HEK293 (cell line): ENCODE results near the gene TAC3.

Source experiments
- CTCF ChIA-PET: fragments of 350-600 bp; formaldehyde crosslinking; extraction: SDS; loops from one replicate; lab custom pipeline; 2021; ENCODE audit warnings: antibody characterized with exemption; lab: Yijun Ruan, JAX
- POLR2A ChIA-PET: fragments of 300-600 bp; formaldehyde crosslinking; extraction: SDS; loops from one replicate; lab custom pipeline; 2020; ENCODE audit warnings: antibody characterized with exemption, inconsistent platforms; lab: Yijun Ruan, JAX
- H3K27ac ChIP-seq: fragments of 200-500 bp; sonication (Bioruptor generic); 2 replicates; pipeline ENCODE4 v1.5.1; 2014; ENCODE audit warnings: low read depth, low read length, control low read depth, inconsistent platforms; ENCODE audit errors: extremely low read depth
- H3K36me3 ChIP-seq, 2 experiments: fragments of 200-500 bp in 1 of 2; sonication (Bioruptor generic) in 1 of 2; 1 replicate in 1 of 2; 2 replicates in 1 of 2; pipeline ENCODE4 v1.5.1; 2014 to 2017; ENCODE audit warnings: inconsistent platforms in 2 of 2, low read length in 2 of 2; ENCODE audit not compliant: control insufficient read depth in 2 of 2, insufficient read depth in 1 of 2
- H3K4me1 ChIP-seq: fragments of 200-500 bp; sonication (Bioruptor generic); 2 replicates; pipeline ENCODE4 v1.5.1; 2014; ENCODE audit warnings: mild to moderate bottlenecking, low read length, inconsistent platforms; ENCODE audit not compliant: control insufficient read depth, insufficient read depth
- H3K4me3 ChIP-seq: 2 replicates; pipeline ENCODE4 v1.5.1; 2011; ENCODE audit warnings: low read depth, mild to moderate bottlenecking, control low read depth, low read length, moderate library complexity
- H3K9me3 ChIP-seq: fragments of 200-500 bp; sonication (Bioruptor generic); 2 replicates; pipeline ENCODE4 v1.5.1; 2014; ENCODE audit warnings: low read depth, low read length, inconsistent platforms; ENCODE audit not compliant: control insufficient read depth, insufficient read depth
- GLI2 ChIP-seq: fragments of 450-650 bp; formaldehyde crosslinking; IDR thresholded peaks from 2 replicates; pipeline ENCODE4; 2017; ENCODE audit warnings: missing biosample characterization, missing genetic modification characterization, low read depth, borderline replicate concordance
- GLIS1 ChIP-seq: fragments of 450-650 bp; formaldehyde crosslinking; IDR thresholded peaks from 2 replicates; pipeline ENCODE4 v1.5.1; 2016; ENCODE audit warnings: missing biosample characterization, missing genetic modification characterization
- GLIS2 ChIP-seq: fragments of 450-650 bp; formaldehyde crosslinking; IDR thresholded peaks from 2 replicates; pipeline ENCODE4 v1.5.1; 2016; ENCODE audit warnings: missing biosample characterization, missing genetic modification characterization
- HOXC10 ChIP-seq: sonication (generic); formaldehyde crosslinking; IDR thresholded peaks from 2 replicates; pipeline ENCODE4 v1.8.1; 2023; ENCODE audit warnings: mild to moderate bottlenecking, missing genetic modification reagents
- KLF16 ChIP-seq: fragments of 450-650 bp; formaldehyde crosslinking; IDR thresholded peaks from 2 replicates; pipeline ENCODE4 v1.5.1; 2017; ENCODE audit warnings: missing biosample characterization, missing genetic modification characterization
- KLF8 ChIP-seq: fragments of 450-650 bp; formaldehyde crosslinking; IDR thresholded peaks from 2 replicates; pipeline ENCODE4 v1.5.1; 2016; ENCODE audit warnings: missing biosample characterization, missing genetic modification characterization
- KLF9 ChIP-seq: fragments of 450-650 bp; formaldehyde crosslinking; IDR thresholded peaks from 2 replicates; pipeline ENCODE4 v1.5.1; 2016; ENCODE audit warnings: missing biosample characterization, missing genetic modification characterization, low read depth
- PRDM6 ChIP-seq: fragments of 450-650 bp; formaldehyde crosslinking; IDR thresholded peaks from 2 replicates; pipeline ENCODE4 v1.5.1; 2017; ENCODE audit warnings: missing biosample characterization, missing genetic modification characterization
- SALL2 ChIP-seq: fragments of 450-650 bp; formaldehyde crosslinking; IDR thresholded peaks from 2 replicates; pipeline ENCODE4 v1.5.0; 2017; ENCODE audit warnings: missing biosample characterization, mild to moderate bottlenecking, missing genetic modification characterization, borderline replicate concordance
- SP7 ChIP-seq: fragments of 450-650 bp; formaldehyde crosslinking; IDR thresholded peaks from 2 replicates; pipeline ENCODE4 v1.5.1; 2016; ENCODE audit warnings: missing biosample characterization, missing genetic modification characterization
- ZBTB8A ChIP-seq: fragments of 450-650 bp; formaldehyde crosslinking; IDR thresholded peaks from 2 replicates; pipeline ENCODE4 v1.5.1; 2016; ENCODE audit warnings: missing biosample characterization, missing genetic modification characterization
- ZNF132 ChIP-seq: fragments of 450-650 bp; formaldehyde crosslinking; IDR thresholded peaks from 2 replicates; pipeline ENCODE4 v1.5.1; 2017; ENCODE audit warnings: missing biosample characterization, missing genetic modification characterization, borderline replicate concordance
- ZNF146 ChIP-seq: fragments of 450-650 bp; formaldehyde crosslinking; IDR thresholded peaks from 2 replicates; pipeline ENCODE4 v1.5.1; 2016; ENCODE audit warnings: missing biosample characterization, missing genetic modification characterization
- ZNF157 ChIP-seq: fragments of 450-650 bp; formaldehyde crosslinking; IDR thresholded peaks from 2 replicates; pipeline ENCODE4 v1.5.1; 2016; ENCODE audit warnings: missing biosample characterization, missing genetic modification characterization
- ZNF175 ChIP-seq: fragments of 450-650 bp; formaldehyde crosslinking; IDR thresholded peaks from 2 replicates; pipeline ENCODE4 v1.5.1; 2016; ENCODE audit warnings: missing biosample characterization, missing genetic modification characterization
- ZNF2 ChIP-seq: fragments of 450-650 bp; formaldehyde crosslinking; IDR thresholded peaks from 2 replicates; pipeline ENCODE4 v1.5.1; 2016; ENCODE audit warnings: missing biosample characterization, missing genetic modification characterization
- ZNF341 ChIP-seq: fragments of 450-650 bp; formaldehyde crosslinking; IDR thresholded peaks from 2 replicates; pipeline ENCODE4; 2016; ENCODE audit warnings: low read depth, missing biosample characterization, missing genetic modification characterization
- ZNF350 ChIP-seq: fragments of 450-650 bp; formaldehyde crosslinking; IDR thresholded peaks from 2 replicates; pipeline ENCODE4 v1.5.0; 2017; ENCODE audit warnings: missing biosample characterization, mild to moderate bottlenecking, missing genetic modification characterization
- ZNF366 ChIP-seq: fragments of 450-650 bp; formaldehyde crosslinking; conservative IDR thresholded peaks from 2 replicates; pipeline ENCODE4 v1.5.1; 2016; ENCODE audit warnings: missing biosample characterization, missing genetic modification characterization
- ZNF398 ChIP-seq: fragments of 450-650 bp; formaldehyde crosslinking; IDR thresholded peaks from 2 replicates; pipeline ENCODE4 v1.5.1; 2017; ENCODE audit warnings: missing biosample characterization, missing genetic modification characterization
- ZNF433 ChIP-seq: fragments of 450-650 bp; formaldehyde crosslinking; IDR thresholded peaks from 2 replicates; pipeline ENCODE4 v1.5.1; 2016; ENCODE audit warnings: missing biosample characterization, missing genetic modification characterization, low read depth
- ZNF639 ChIP-seq: fragments of 450-650 bp; formaldehyde crosslinking; IDR thresholded peaks from 2 replicates; pipeline ENCODE4 v1.5.1; 2016; ENCODE audit warnings: missing biosample characterization, missing genetic modification characterization
- ZNF677 ChIP-seq: fragments of 450-650 bp; IDR thresholded peaks from 2 replicates; pipeline ENCODE4 v1.5.0; 2018; ENCODE audit warnings: missing biosample characterization, mild to moderate bottlenecking, missing genetic modification characterization, moderate library complexity
- ZNF791 ChIP-seq: fragments of 450-650 bp; formaldehyde crosslinking; IDR thresholded peaks from 2 replicates; pipeline ENCODE4 v1.5.1; 2016; ENCODE audit warnings: missing biosample characterization, missing genetic modification characterization
- ZSCAN23 ChIP-seq: fragments of 450-650 bp; formaldehyde crosslinking; IDR thresholded peaks from 2 replicates; pipeline ENCODE4 v1.5.1; 2016; ENCODE audit warnings: missing biosample characterization, missing genetic modification characterization
- ZSCAN4 ChIP-seq: fragments of 450-650 bp; formaldehyde crosslinking; IDR thresholded peaks from 2 replicates; pipeline ENCODE4 v1.5.1; 2017; ENCODE audit warnings: missing biosample characterization, missing genetic modification characterization
- TF ChIP-seq, protein P1 (sequence below): fragments of 450-650 bp; formaldehyde crosslinking; IDR thresholded peaks from 2 replicates; pipeline ENCODE4 v1.5.1; 2016; ENCODE audit warnings: missing biosample characterization, missing genetic modification characterization

The TAC3 gene

GRCh38 chr12:57057067-57057751 lies 40.9 kb upstream of the TAC3 start:
- ChIA-PET CTCF (interaction anchor here (0.6 to 7.9 kb wide), 11 partner anchors 8 to 118 kb away, joined by 3 to 74 read pairs (median 4); partner anchors contain the start of gene ZBTB39), POLR2A (interaction anchor here (1.3 kb wide), 1 partner anchor 54 kb away, joined by 3 read pairs; the partner anchor contains the start of gene STAT6)
- TF ChIP-seq SALL2 (tag by site-specific recombination), result no peak
- no peak for TF ChIP-seq GLI2
- no peak for TF ChIP-seq ZNF398 (tag by site-specific recombination)
- no peak for TF ChIP-seq ZNF157 (tag by site-specific recombination)
- no peak for TF ChIP-seq KLF8
- TF ChIP-seq KLF9 (tag by site-specific recombination), result no peak
- TF ChIP-seq ZNF677 (tag by site-specific recombination), result no peak
- TF ChIP-seq ZNF366 (tag by site-specific recombination), result no peak
- no peak for TF ChIP-seq GLIS1 (tag by site-specific recombination)
- no peak for TF ChIP-seq ZNF132 (tag by site-specific recombination)
- no peak for TF ChIP-seq ZNF2
- no peak for TF ChIP-seq KLF16 (tag by site-specific recombination)
- TF ChIP-seq ZNF175 (tag by site-specific recombination), result no peak
- no peak for TF ChIP-seq ZNF146 (tag by site-specific recombination)
- TF ChIP-seq ZSCAN23 (tag by site-specific recombination), result no peak
- TF ChIP-seq GLIS2, result no peak
- no peak for TF ChIP-seq ZBTB8A
- TF ChIP-seq ZNF639 (tag by site-specific recombination), result no peak
- TF ChIP-seq ZNF791 (tag by site-specific recombination), result no peak
- TF ChIP-seq HOXC10 (CRISPR knock-in tag), result no peak
- Histone ChIP-seq H3K4me1 (no peaks in the 10 kb centered on the region), H3K4me3 (no peak overlapping the region), H3K9me3 (no peaks in the 10 kb centered on the region), H3K36me3 (peaks cover 37 to 62% of the 10 kb centered on the region in 2 experiments), H3K27ac (no peak overlapping the region)

- no peaks in the 10 kb centered on the region for H3K4me1 ChIP-seq
- POLR2A ChIA-PET, result no interaction called here
- no peak overlapping the region for H3K4me3 ChIP-seq
- H3K27ac ChIP-seq, result no peak overlapping the region
- H3K36me3 ChIP-seq, result peaks cover 30 to 52% of the 10 kb centered on the region in 2 experiments
- TF ChIP-seq, protein P1, sequence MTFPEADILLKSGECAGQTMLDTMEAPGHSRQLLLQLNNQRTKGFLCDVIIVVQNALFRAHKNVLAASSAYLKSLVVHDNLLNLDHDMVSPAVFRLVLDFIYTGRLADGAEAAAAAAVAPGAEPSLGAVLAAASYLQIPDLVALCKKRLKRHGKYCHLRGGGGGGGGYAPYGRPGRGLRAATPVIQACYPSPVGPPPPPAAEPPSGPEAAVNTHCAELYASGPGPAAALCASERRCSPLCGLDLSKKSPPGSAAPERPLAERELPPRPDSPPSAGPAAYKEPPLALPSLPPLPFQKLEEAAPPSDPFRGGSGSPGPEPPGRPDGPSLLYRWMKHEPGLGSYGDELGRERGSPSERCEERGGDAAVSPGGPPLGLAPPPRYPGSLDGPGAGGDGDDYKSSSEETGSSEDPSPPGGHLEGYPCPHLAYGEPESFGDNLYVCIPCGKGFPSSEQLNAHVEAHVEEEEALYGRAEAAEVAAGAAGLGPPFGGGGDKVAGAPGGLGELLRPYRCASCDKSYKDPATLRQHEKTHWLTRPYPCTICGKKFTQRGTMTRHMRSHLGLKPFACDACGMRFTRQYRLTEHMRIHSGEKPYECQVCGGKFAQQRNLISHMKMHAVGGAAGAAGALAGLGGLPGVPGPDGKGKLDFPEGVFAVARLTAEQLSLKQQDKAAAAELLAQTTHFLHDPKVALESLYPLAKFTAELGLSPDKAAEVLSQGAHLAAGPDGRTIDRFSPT (tag by site-specific recombination), result no peak
- TF ChIP-seq PRDM6 (tag by site-specific recombination), result no peak
- TF ChIP-seq ZNF350 (tag by site-specific recombination), result no peak
- no peak for TF ChIP-seq ZNF433 (tag by site-specific recombination)
- TF ChIP-seq ZSCAN4 (tag by site-specific recombination), result no peak
- no peak for TF ChIP-seq ZNF146 (tag by site-specific recombination)
- TF ChIP-seq SP7 (tag by site-specific recombination), result no peak
- no peak for TF ChIP-seq ZNF341
- TF ChIP-seq, all 188 proteins: peak for 0
- H3K9me3 ChIP-seq, result no peaks in the 10 kb centered on the region
- CTCF ChIA-PET, result interaction anchor here (1.5 to 7.9 kb wide), 2 partner anchors 10 to 49 kb away, joined by 3 to 74 read pairs; partner anchors contain the start of gene ZBTB39
Observed at GRCh38 chr12:57055824-57056223, 39.5 kb upstream of the TAC3 start.
